Right cardiac atrium (tissue), 5 donors: ENCODE data around the gene LRRC4B. TPM values are rescaled to one million over a fixed set of nuclear protein-coding genes. Genes with fewer than 3 reads are reported as not detected.
A peak's percentile ranks its signal among the peaks of the same experiment; 100 is the strongest.
"Not testable (repeated sequence)": the region's sequence is repeated elsewhere in the genome, so short reads cannot be mapped to it uniquely, and the experiment has no call there.

ENCODE experiments used
- ATAC-seq, 2 donors: fragments of 200-7000 bp; cut with Tn5 transposase; one replicate each; pipeline versions ENCODE4 v1.8.0 to v1.9.1; 2020; ENCODE audit warnings: moderate library complexity in 2 of 2, mild to moderate bottlenecking in 1 of 2
- DNase-seq, 3 donors: peaks; one replicate each; pipeline ENCODE4 v3.0.0-alpha.2; 2020
- H3K27ac ChIP-seq: one replicate; pipeline ENCODE4 v1.5.1; 2013; ENCODE audit warnings: mild to moderate bottlenecking, low read length, control low read depth, moderate library complexity
- H3K27me3 ChIP-seq: one replicate; pipeline ENCODE4 v1.6.1; 2013; ENCODE audit not compliant: control insufficient read depth, insufficient read depth
- H3K4me1 ChIP-seq: one replicate; pipeline ENCODE4 v1.6.1; 2013; ENCODE audit warnings: low read length; ENCODE audit not compliant: control insufficient read depth, insufficient read depth
- H3K4me3 ChIP-seq: one replicate; pipeline ENCODE4 v1.5.1; 2013; ENCODE audit warnings: low read length, control low read depth
- H3K9me3 ChIP-seq: one replicate; pipeline ENCODE4 v1.6.1; 2013; ENCODE audit warnings: low read length; ENCODE audit not compliant: control insufficient read depth
- WGBS: extraction: QIAGEN DNeasy Blood & Tissue Kit; methylation state at CpG from one replicate; pipeline ENCODE4 v1.1.7; 2013; 5-methylcytosine and 5-hydroxymethylcytosine counted together
- intact Hi-C, 4 donors: fragments of 100-400 bp; cut with DNase I; formaldehyde crosslinking; loops; one replicate each; pipeline versions ENCODE4 v1.11.0 to v1.14.0; 2022 to 2023
- polyA plus RNA-seq: library from polyadenylated mRNA; stranded (reverse); fragments of 200-250 nt; gene quantifications from one replicate; pipeline ENCODE4 v1.2.3, GENCODE V29; 2013
- total RNA-seq, 4 donors: library from RNA; stranded (reverse); fragmentation: NEBNext Ultra II Directional; extraction: Animal tissue kit (Norgen Biotek cat#: 25700); gene quantifications; one replicate each; pipeline ENCODE4 v1.2.1, GENCODE V29; 2021
- donor health status: healthy with polysubstance abuse.
- donor health status: DM: no; HTN: yes; CAD: no.
- donor health status: DM: no; HTN: no; CAD: no.
- donor health status: DM: no; HTN: yes; CAD: no; lungs with severe emphysema.
- donor health status: DM: yes; HTN: yes; CAD: no.

Gene LRRC4B
- total and polyA plus RNA-seq, 5 donors = 1.2 to 3.2 (median 1.8) TPM

GRCh38 chr19:50477751-50478515 lies 90.3 kb downstream of the LRRC4B start:
- no peaks in the 10 kb centered on the region for H3K9me3 ChIP-seq
- 93% methylated on average over 17 of the region's 17 CpGs for whole genome bisulfite sequencing
- ATAC-seq = no peak
- H3K4me1 ChIP-seq = peaks cover 4% of the 10 kb centered on the region
- H3K27ac ChIP-seq = no peak overlapping the region
- no peaks in the 10 kb centered on the region for H3K27me3 ChIP-seq
- peak in 1 of 3 donors; percentile 39 for DNase-seq
- no peak overlapping the region for H3K4me3 ChIP-seq
- intact Hi-C loops = no loop called here

DNA sequence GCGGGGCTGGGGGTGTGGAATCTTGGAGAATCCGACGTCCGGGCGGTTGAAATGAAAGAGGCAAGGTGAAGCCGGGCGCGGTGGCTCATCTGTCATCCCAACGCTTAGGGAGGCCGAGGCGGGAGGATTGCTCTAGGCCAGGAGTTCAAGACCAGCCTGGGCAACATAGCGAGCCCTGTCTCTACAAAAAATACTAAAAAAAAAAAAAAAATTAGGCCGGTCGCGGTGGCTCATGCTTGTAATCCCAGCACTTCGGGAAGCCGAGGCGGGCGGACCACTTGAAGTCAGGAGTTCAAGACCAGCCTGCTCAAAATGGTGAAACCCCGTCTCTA lies 91.4 kb downstream of the LRRC4B start:
- peak overlapping the region; percentile 78 for H3K4me3 ChIP-seq
- 20% methylated on average over 20 of the region's 20 CpGs for WGBS
- ATAC-seq (no peak), DNase-seq (no peak)
- intact Hi-C loops = no loop called here
- H3K9me3 ChIP-seq = no peaks in the 10 kb centered on the region
- no peak overlapping the region for H3K27ac ChIP-seq
- no peaks in the 10 kb centered on the region for H3K27me3 ChIP-seq
- peaks cover 4% of the 10 kb centered on the region for H3K4me1 ChIP-seq

DNA sequence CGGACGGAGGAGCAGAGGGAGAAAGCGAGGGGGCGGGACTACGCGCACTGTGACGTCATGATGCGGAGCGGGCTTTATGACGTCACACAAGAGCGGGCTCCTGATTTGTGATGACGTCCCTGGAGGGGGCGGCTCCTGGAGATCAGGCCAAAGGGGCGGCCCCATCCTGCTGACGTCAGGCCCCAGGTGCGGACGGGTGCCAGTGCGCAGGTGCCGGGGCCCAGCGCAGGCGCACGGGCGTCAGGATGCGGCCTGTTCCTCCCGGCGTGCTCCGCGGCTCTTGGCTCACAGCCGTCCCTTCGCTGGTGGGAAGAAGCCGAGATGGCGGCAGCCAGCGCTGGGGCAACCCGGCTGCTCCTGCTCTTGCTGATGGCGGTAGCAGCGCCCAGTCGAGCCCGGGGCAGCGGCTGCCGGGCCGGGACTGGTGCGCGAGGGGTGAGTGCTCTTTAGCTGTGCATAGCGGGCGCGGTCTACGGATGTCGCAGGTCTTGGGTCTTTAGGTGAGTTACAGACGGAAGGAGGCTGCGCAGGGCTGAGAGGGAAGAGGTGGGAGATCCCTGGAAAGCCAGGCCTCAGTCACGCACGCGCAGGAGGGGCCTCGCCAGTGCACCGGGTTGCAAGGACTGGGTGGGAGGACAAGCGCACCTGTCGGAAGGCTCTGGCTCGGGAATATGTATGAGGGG lies 91.9 kb downstream of the LRRC4B start, which contains the start of the genes EMC10 and GARIN5A:
EMC10 (plus strand) TSS at position 284 of the 683 bp plus-strand sequence; CDS start at position 322, 38 bp downstream.
GARIN5A (minus strand) TSS at position 625 of the 683 bp plus-strand sequence; CDS start at position 165, 460 bp downstream.
- intact Hi-C loops = no loop called here
- WGBS = 2% methylated on average over 58 of the region's 58 CpGs
- DNase-seq (peak; percentile 94 to 96 (median 96)), ATAC-seq (peak; percentile 94 to 95)
- peak within 1 kb of the TSS; percentile 78 for H3K4me3 ChIP-seq
- H3K27me3 ChIP-seq = no peaks in the 10 kb centered on the region
- H3K9me3 ChIP-seq = no peaks in the 10 kb centered on the region
- peaks cover 4% of the 10 kb centered on the region for H3K4me1 ChIP-seq
- peak within 1 kb of the TSS; percentile 48 for H3K27ac ChIP-seq

- peak in 1 of 2 donors; percentile 19 for ATAC-seq
Measured at GRCh38 chr19:50475736-50476223, 92.5 kb downstream of the LRRC4B start.

DNA sequence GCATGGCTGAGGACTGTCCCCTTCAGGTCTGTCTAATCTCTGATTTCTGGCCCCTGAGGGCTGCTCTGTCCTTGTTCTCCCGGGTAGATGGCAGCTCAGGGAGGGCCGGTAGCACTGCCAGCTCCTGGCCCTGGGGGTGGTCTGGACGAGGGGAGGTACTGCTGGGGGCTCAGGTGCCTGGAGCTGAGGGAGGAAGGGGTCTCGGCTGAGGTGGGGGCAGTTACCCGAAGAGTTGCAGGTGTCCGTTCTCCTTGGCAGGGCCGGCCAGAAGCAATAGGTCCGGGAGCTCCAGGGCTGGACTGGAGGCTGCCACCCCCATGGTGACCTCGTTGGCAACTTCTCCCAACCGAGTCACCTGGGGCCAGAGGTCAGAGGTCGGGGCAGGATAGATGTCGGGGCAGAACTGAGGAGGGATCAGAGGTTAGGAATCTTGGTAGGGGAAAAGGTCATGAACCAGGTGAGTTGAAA lies 93.1 kb downstream of the LRRC4B start:
- Histone ChIP-seq H3K9me3 (no peaks in the 10 kb centered on the region), H3K27ac (no peak overlapping the region), H3K4me1 (peaks cover 4% of the 10 kb centered on the region), H3K27me3 (no peaks in the 10 kb centered on the region), H3K4me3 (no peak overlapping the region)
- intact Hi-C loops = no loop called here
- 76% methylated on average over 12 of the region's 12 CpGs for WGBS
- ATAC-seq (no peak), DNase-seq (peak in 1 of 3 donors; percentile 58)

More at GRCh38 chr19:50475736-50476223, 92.5 kb downstream of the LRRC4B start:
- H3K27ac ChIP-seq = no peak overlapping the region
- H3K4me1 ChIP-seq = peaks cover 4% of the 10 kb centered on the region
- intact Hi-C loops = no loop called here
- no peaks in the 10 kb centered on the region for H3K27me3 ChIP-seq
- WGBS = 71% methylated on average over 29 of the region's 29 CpGs
- no peak overlapping the region for H3K4me3 ChIP-seq
- no peak for DNase-seq
- no peaks in the 10 kb centered on the region for H3K9me3 ChIP-seq

- 61% methylated on average over 3 of the region's 3 CpGs for WGBS
- not testable (repeated sequence) for DNase-seq
Measured at GRCh38 chr19:50473336-50473735, 94.9 kb downstream of the LRRC4B start.

DNA sequence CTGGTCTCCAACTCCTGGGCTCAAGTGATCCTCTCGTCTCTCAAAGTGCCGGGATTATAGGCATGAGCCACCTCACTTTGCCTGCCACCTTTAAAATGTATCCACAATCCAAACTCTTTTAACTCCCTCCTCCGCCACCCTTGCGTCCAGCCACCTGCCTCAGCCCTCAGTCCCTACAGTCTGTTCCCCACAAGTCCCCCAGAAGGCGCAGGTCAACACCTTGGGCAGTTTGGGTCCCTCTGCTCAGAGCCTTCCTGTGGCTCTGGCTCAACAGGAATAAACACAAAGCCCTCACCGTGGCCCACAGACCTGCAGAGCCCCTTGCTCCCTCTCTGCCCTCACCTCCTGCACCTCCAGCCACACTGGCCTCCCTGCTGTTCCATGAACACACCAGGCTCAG lies 99.4 kb downstream of the LRRC4B start:
- WGBS = 89% methylated on average over 6 of the region's 6 CpGs
- Histone ChIP-seq H3K27me3 (no peaks in the 10 kb centered on the region), H3K4me3 (no peak overlapping the region), H3K9me3 (no peaks in the 10 kb centered on the region), H3K4me1 (no peaks in the 10 kb centered on the region), H3K27ac (no peak overlapping the region)
- no peak for DNase-seq
- ATAC-seq = no peak
- intact Hi-C loops = no loop called here

More at GRCh38 chr19:50473336-50473735, 94.9 kb downstream of the LRRC4B start:
- H3K9me3 ChIP-seq, intact Hi-C loops, H3K4me1 ChIP-seq, H3K4me3 ChIP-seq, H3K27ac ChIP-seq, ATAC-seq, H3K27me3 ChIP-seq: not testable (repeated sequence)

- DNase-seq (peak in 1 of 3 donors; percentile 31), ATAC-seq (no peak)
- Histone ChIP-seq H3K4me3 (no peak overlapping the region), H3K27ac (no peak overlapping the region), H3K27me3 (no peaks in the 10 kb centered on the region), H3K4me1 (no peaks in the 10 kb centered on the region), H3K9me3 (no peaks in the 10 kb centered on the region)
- intact Hi-C loops = no loop called here
- 77% methylated on average over 18 of the region's 18 CpGs for WGBS
Measured at GRCh38 chr19:50467566-50467965, 100.7 kb downstream of the LRRC4B start.

Other genes starting within 250 kb of the LRRC4B start
- 1 to 10 TPM; 3.0 to 6.1 (median 4.9) TPM for gene KCNC3, start 239.1 kb downstream of the LRRC4B start, total RNA-seq
- gene KCNC3, start 239.1 kb downstream of the LRRC4B start, polyA plus RNA-seq = 3.3 TPM
- gene NAPSA, start 202.8 kb downstream of the LRRC4B start, total RNA-seq = under 1 TPM in 3 of 4 donors, not detected in 1; 0.43 to 0.84 (median 0.56) TPM
- 0.72 TPM for gene NAPSA, start 202.8 kb downstream of the LRRC4B start, polyA plus RNA-seq
- 10 to 100 TPM; 68.3 to 74.5 (median 70.2) TPM for gene NR1H2, start 192.0 kb downstream of the LRRC4B start, total RNA-seq
- gene NR1H2, start 192.0 kb downstream of the LRRC4B start, polyA plus RNA-seq = 80.9 TPM
- 10 to 100 TPM in 3 of 4 donors, 1 to 10 TPM in 1; 9.0 to 12.5 (median 11.6) TPM for gene POLD1, start 184.1 kb downstream of the LRRC4B start, total RNA-seq
- gene POLD1, start 184.1 kb downstream of the LRRC4B start, polyA plus RNA-seq = 8.7 TPM
- under 1 TPM in 2 of 4 donors, not detected in 2; 0.14 to 0.29 TPM for gene SPIB, start 149.5 kb downstream of the LRRC4B start, total RNA-seq
- gene SPIB, start 149.5 kb downstream of the LRRC4B start, polyA plus RNA-seq = 0.02 TPM
- gene MYBPC2, start 135.5 kb downstream of the LRRC4B start, total RNA-seq = not detected
- not detected for gene MYBPC2, start 135.5 kb downstream of the LRRC4B start, polyA plus RNA-seq
- 100 to 1,000 TPM in 3 of 4 donors, 10 to 100 TPM in 1; 98.5 to 118 (median 104) TPM for gene EMC10, start 91.9 kb downstream of the LRRC4B start, total RNA-seq
- 134 TPM for gene EMC10, start 91.9 kb downstream of the LRRC4B start, polyA plus RNA-seq
- 1 to 10 TPM in 3 of 4 donors, under 1 TPM in 1; 0.86 to 2.3 (median 1.9) TPM for gene GARIN5A, start 91.6 kb downstream of the LRRC4B start, total RNA-seq
- gene GARIN5A, start 91.6 kb downstream of the LRRC4B start, polyA plus RNA-seq = 3.0 TPM
- gene JOSD2, start 57.2 kb downstream of the LRRC4B start, total RNA-seq = 10 to 100 TPM; 24.2 to 40.5 (median 39.5) TPM
- 55.2 TPM for gene JOSD2, start 57.2 kb downstream of the LRRC4B start, polyA plus RNA-seq
- not detected for gene ASPDH, start 54.5 kb downstream of the LRRC4B start, total RNA-seq
- not detected for gene ASPDH, start 54.5 kb downstream of the LRRC4B start, polyA plus RNA-seq
- gene SYT3, start 71.4 kb upstream of the LRRC4B start, total RNA-seq = 1 to 10 TPM in 1 of 4 donors, under 1 TPM in 3; 0.43 to 1.0 (median 0.67) TPM
- 0.25 TPM for gene SYT3, start 71.4 kb upstream of the LRRC4B start, polyA plus RNA-seq
- 1 to 10 TPM in 2 of 4 donors, not detected in 2; 1.5 TPM for gene C19orf81, start 81.0 kb upstream of the LRRC4B start, total RNA-seq
- 0.52 TPM for gene C19orf81, start 81.0 kb upstream of the LRRC4B start, polyA plus RNA-seq
- gene SHANK1, start 151.4 kb upstream of the LRRC4B start, total RNA-seq = 1 to 10 TPM in 1 of 4 donors, under 1 TPM in 3; 0.09 to 1.2 (median 0.44) TPM
- gene SHANK1, start 151.4 kb upstream of the LRRC4B start, polyA plus RNA-seq = 1.9 TPM
- gene CLEC11A, start 154.9 kb upstream of the LRRC4B start, total RNA-seq = 10 to 100 TPM in 2 of 4 donors, 1 to 10 TPM in 2; 8.2 to 10.2 (median 10.0) TPM
- gene CLEC11A, start 154.9 kb upstream of the LRRC4B start, polyA plus RNA-seq = 5.5 TPM
- not detected for gene GPR32, start 202.0 kb upstream of the LRRC4B start, total RNA-seq
- gene GPR32, start 202.0 kb upstream of the LRRC4B start, polyA plus RNA-seq = not detected
- gene ACP4, start 222.0 kb upstream of the LRRC4B start, total RNA-seq = not detected
- not detected for gene ACP4, start 222.0 kb upstream of the LRRC4B start, polyA plus RNA-seq